ENCODE results near the gene SUSD4. TPM values are rescaled to one million over a fixed set of nuclear protein-coding genes. Genes with fewer than 3 reads are reported as not detected.

The SUSD4 gene
- total RNA-seq, 2 experiments from 2014 or later: 13.0 to 13.8 TPM

DNA sequence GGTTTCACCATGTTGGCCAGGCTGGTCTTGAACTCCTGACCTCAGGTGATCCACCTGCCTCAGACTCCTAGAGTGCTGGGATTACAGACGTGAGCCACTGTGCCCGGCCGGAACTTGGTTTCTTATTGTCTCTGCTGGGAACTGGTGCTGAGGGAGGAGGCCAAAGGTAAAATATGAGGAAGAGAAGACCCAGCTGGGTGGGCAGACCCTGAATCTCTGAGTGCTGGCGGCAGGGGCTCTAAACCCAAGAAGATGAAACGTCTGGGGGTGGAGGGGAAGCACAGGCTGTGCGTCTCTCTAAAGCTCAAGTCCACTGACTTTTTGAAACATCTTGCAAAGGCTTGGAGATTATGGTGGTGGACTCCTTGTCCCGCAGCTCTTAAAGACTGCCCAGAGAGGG, 138.9 kb downstream of the SUSD4 start:
- CTCF ChIA-PET: interaction anchor here (0.7 kb wide), 1 partner anchor 1872 kb away, joined by 3 read pairs; no protein-coding TSS in a partner anchor
- peaks cover 40% of the 10 kb centered on the region for H3K4me1 Mint-ChIP-seq (ENCODE audit: low read depth)
- H3K27me3 Mint-ChIP-seq: no peaks in the 10 kb centered on the region
- H3K27me3 ChIP-seq (ENCODE audit: control insufficient read depth in 1 of 2, insufficient read depth in 2 of 2, low read length in 2 of 2): no peaks in the 10 kb centered on the region
- no peak overlapping the region for H3K4me3 Mint-ChIP-seq
- peaks cover 23% of the 10 kb centered on the region for H3K4me1 ChIP-seq (ENCODE audit: insufficient read depth, low read length)
- H3K27ac Mint-ChIP-seq: no peak overlapping the region
- ATAC-seq (ENCODE audit: poor library complexity) (no peak), DNase-seq (no peak)
- no peaks in the 10 kb centered on the region for H3K9me3 ChIP-seq (ENCODE audit: control insufficient read depth in 1 of 2, insufficient read depth in 1 of 2, low read length in 2 of 2)
- H3K4me3 ChIP-seq (ENCODE audit: low read length): no peak overlapping the region
- TF ChIP-seq, protein P1, sequence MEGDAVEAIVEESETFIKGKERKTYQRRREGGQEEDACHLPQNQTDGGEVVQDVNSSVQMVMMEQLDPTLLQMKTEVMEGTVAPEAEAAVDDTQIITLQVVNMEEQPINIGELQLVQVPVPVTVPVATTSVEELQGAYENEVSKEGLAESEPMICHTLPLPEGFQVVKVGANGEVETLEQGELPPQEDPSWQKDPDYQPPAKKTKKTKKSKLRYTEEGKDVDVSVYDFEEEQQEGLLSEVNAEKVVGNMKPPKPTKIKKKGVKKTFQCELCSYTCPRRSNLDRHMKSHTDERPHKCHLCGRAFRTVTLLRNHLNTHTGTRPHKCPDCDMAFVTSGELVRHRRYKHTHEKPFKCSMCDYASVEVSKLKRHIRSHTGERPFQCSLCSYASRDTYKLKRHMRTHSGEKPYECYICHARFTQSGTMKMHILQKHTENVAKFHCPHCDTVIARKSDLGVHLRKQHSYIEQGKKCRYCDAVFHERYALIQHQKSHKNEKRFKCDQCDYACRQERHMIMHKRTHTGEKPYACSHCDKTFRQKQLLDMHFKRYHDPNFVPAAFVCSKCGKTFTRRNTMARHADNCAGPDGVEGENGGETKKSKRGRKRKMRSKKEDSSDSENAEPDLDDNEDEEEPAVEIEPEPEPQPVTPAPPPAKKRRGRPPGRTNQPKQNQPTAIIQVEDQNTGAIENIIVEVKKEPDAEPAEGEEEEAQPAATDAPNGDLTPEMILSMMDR (IDR thresholded peaks at IDR 0.05): no peak
- H3K36me3 ChIP-seq (ENCODE audit: insufficient read depth, low read length): no peaks in the 10 kb centered on the region
- intact Hi-C loops (cut with DNase I, micrococcal nuclease): no loop called here
- H3K9me3 Mint-ChIP-seq: no peaks in the 10 kb centered on the region
- peaks cover 33% of the 10 kb centered on the region for H3K36me3 Mint-ChIP-seq (ENCODE audit: low read depth)
- POLR2A ChIA-PET: no interaction called here
- no peak overlapping the region for H3K27ac ChIP-seq (ENCODE audit: low read depth in 1 of 2, low read length in 2 of 2)

DNA sequence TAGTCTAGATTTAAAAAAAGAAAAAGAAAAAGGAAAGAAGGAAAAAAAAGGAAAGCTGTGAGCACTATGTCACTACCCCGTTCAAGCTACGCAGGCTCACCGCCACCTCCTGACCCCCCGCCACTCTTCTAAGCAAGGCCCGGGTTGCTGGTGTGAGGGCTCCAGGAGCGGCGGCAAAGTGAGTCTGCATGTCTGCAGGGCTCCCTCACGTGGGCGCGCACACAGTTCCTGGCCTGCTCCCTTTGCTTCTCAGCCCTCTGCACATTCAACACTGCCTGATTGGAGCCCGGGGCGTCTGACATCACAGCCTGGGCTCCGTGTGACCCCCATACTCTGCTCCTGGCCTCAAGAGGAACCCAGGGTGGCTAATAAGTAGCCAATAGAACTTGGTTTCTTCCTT, 139.5 kb downstream of the SUSD4 start:
- H3K4me3 Mint-ChIP-seq: no peak overlapping the region
- H3K4me1 Mint-ChIP-seq (ENCODE audit: low read depth): peaks cover 34% of the 10 kb centered on the region
- Histone ChIP-seq H3K9me3 (ENCODE audit: control insufficient read depth in 1 of 2, insufficient read depth in 1 of 2, low read length in 2 of 2) (peaks cover 2% of the 10 kb centered on the region in 2 experiments), H3K27ac (ENCODE audit: low read depth in 1 of 2, low read length in 2 of 2) (no peak overlapping the region), H3K4me3 (ENCODE audit: low read length) (no peak overlapping the region), H3K36me3 (ENCODE audit: insufficient read depth, low read length) (no peaks in the 10 kb centered on the region), H3K4me1 (ENCODE audit: insufficient read depth, low read length) (peaks cover 17% of the 10 kb centered on the region), H3K27me3 (ENCODE audit: control insufficient read depth in 1 of 2, insufficient read depth in 2 of 2, low read length in 2 of 2) (no peaks in the 10 kb centered on the region)
- H3K27me3 Mint-ChIP-seq: no peaks in the 10 kb centered on the region
- intact Hi-C loops (cut with DNase I, micrococcal nuclease): no loop called here
- H3K9me3 Mint-ChIP-seq: no peaks in the 10 kb centered on the region
- POLR2A ChIA-PET: no interaction called here
- ATAC-seq (ENCODE audit: poor library complexity): no peak
- peaks cover 38% of the 10 kb centered on the region for H3K36me3 Mint-ChIP-seq (ENCODE audit: low read depth)
- TF ChIP-seq, protein P1 (IDR thresholded peaks at IDR 0.05): no peak
- H3K27ac Mint-ChIP-seq: no peak overlapping the region
- DNase-seq: peak in 1 of 14 experiments; percentile 38
- CTCF ChIA-PET: interaction anchor here (0.7 kb wide), 1 partner anchor 1872 kb away, joined by 3 read pairs; no protein-coding TSS in a partner anchor

- intact Hi-C loops (cut with DNase I, micrococcal nuclease): no loop called here
- TF ChIP-seq, protein P1 (IDR thresholded peaks at IDR 0.05): no peak
- Histone ChIP-seq H3K27me3 (ENCODE audit: control insufficient read depth in 1 of 2, insufficient read depth in 2 of 2, low read length in 2 of 2) (no peaks in the 10 kb centered on the region), H3K9me3 (ENCODE audit: control insufficient read depth in 1 of 2, insufficient read depth in 1 of 2, low read length in 2 of 2) (peaks cover 3 to 12% of the 10 kb centered on the region in 2 experiments), H3K4me3 (ENCODE audit: low read length) (no peak overlapping the region), H3K27ac (ENCODE audit: low read depth in 1 of 2, low read length in 2 of 2) (no peak overlapping the region), H3K36me3 (ENCODE audit: insufficient read depth, low read length) (no peaks in the 10 kb centered on the region), H3K4me1 (ENCODE audit: insufficient read depth, low read length) (peaks cover 6% of the 10 kb centered on the region)
- Mint-ChIP-seq H3K4me3 (no peak overlapping the region), H3K27me3 (no peaks in the 10 kb centered on the region), H3K36me3 (ENCODE audit: low read depth) (peaks cover 43% of the 10 kb centered on the region), H3K9me3 (peaks cover 4% of the 10 kb centered on the region), H3K27ac (no peak overlapping the region), H3K4me1 (ENCODE audit: low read depth) (peaks cover 23% of the 10 kb centered on the region)
- CTCF ChIA-PET: no interaction called here
- ATAC-seq (ENCODE audit: poor library complexity) (no peak), DNase-seq (no peak)
- POLR2A ChIA-PET: no interaction called here
Observed at GRCh38 chr1:223223091-223223995, 140.6 kb downstream of the SUSD4 start.
